Measurements from ENCODE around the gene ATP2B3.

DNA sequence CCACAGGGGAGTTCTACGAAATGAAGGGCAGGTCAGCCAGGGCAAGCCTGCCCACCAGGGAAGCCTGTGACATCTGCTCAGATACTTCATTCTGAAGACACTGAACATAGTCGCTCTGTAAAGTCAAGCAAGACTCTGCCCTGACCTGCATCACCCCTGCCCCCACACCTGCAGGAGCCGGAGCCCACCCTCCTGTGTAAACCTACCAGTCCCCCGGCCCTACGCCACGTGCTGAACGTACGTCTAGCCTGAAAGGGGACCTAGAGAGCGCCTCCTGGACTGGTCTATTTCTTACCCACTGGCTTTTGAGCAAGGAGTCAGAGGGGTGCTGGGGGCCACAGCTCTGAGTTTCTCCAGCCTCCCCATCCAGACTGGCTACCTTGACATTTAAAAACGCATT is 69.9 kb downstream of the ATP2B3 start:
- TF ChIP-seq CTCF (IDR thresholded peaks at IDR 0.05) (no peak), POLR2A (IDR thresholded peaks at IDR 0.05) (no peak)

Measured in heart left ventricle (tissue), 13 donors.